SK-N-MC (cell line): ENCODE results near the gene ATP6V0C.

Experiments used
- DNase-seq: peaks from one replicate; pipeline ENCODE4 v3.0.0-alpha.2; 2011; ENCODE audit warnings: low read depth, low spot score
- H3K27ac ChIP-seq: fragments of 200-600 bp; sonication (generic); 2 replicates; pipeline ENCODE4 v1.5.1; 2016; ENCODE audit warnings: mixed run types
- H3K36me3 ChIP-seq: fragments of 200-600 bp; sonication (generic); 2 replicates; pipeline ENCODE4 v1.6.1; 2017; ENCODE audit warnings: antibody characterized with exemption, low read length, mixed read lengths; ENCODE audit not compliant: insufficient read depth
- H3K4me3 ChIP-seq: fragments of 200-600 bp; sonication (generic); 2 replicates; pipeline ENCODE4 v1.5.1; 2016
- H3K9ac ChIP-seq: fragments of 200-600 bp; sonication (generic); 2 replicates; pipeline ENCODE4 v1.8.0; 2017; ENCODE audit warnings: mixed run types, mixed read lengths; ENCODE audit not compliant: insufficient read length
- H3K9me3 ChIP-seq: fragments of 200-600 bp; sonication (generic); 2 replicates; pipeline ENCODE4 v1.6.1; 2017; ENCODE audit warnings: low read depth, mild to moderate bottlenecking, antibody characterized with exemption, low read length, moderate library complexity, mixed read lengths
- EZH2 ChIP-seq: fragments of 200-600 bp; sonication (generic); IDR thresholded peaks from one replicate; pipeline ENCODE4 v1.6.1; 2017; ENCODE audit warnings: antibody characterized with exemption
- FOXP2 ChIP-seq: optimal IDR thresholded peaks from 2 replicates; pipeline ENCODE3; 2011; ENCODE audit warnings: mild to moderate bottlenecking, moderate library complexity; ENCODE audit not compliant: insufficient read depth; ENCODE audit errors: extremely low read length, control extremely low read depth
- POLR2AphosphoS5 ChIP-seq: IDR thresholded peaks from 2 replicates; pipeline ENCODE4 v1.6.1; 2012; ENCODE audit warnings: mild to moderate bottlenecking, low read depth, low read length, borderline replicate concordance

The ATP6V0C gene

GRCh38 chr16:2511996-2512734, 1.6 kb upstream of the ATP6V0C start:
- no peak overlapping the region for H3K9ac ChIP-seq
- no peak overlapping the region for H3K27ac ChIP-seq
- H3K36me3 ChIP-seq, result no peaks in the 10 kb centered on the region
- no peaks in the 10 kb centered on the region for H3K9me3 ChIP-seq
- no peak overlapping the region for H3K4me3 ChIP-seq
- no peak for DNase-seq
- TF ChIP-seq FOXP2, result no peak

GRCh38 chr16:2512735-2513404, 882 bp upstream of the ATP6V0C start:
- H3K9ac ChIP-seq, result peak overlapping the region; percentile 97
- H3K36me3 ChIP-seq, result no peaks in the 10 kb centered on the region
- no peaks in the 10 kb centered on the region for H3K9me3 ChIP-seq
- TF ChIP-seq EZH2 (no peak), FOXP2 (no peak), POLR2AphosphoS5 (no peak)
- no peak for DNase-seq
- H3K27ac ChIP-seq, result no peak overlapping the region
- H3K4me3 ChIP-seq, result peak overlapping the region; percentile 95

- DNase-seq, result no peak
- peak overlapping the region; percentile 95 for H3K4me3 ChIP-seq
- no peaks in the 10 kb centered on the region for H3K36me3 ChIP-seq
- peak overlapping the region; percentile 97 for H3K9ac ChIP-seq
- H3K27ac ChIP-seq, result peak overlapping the region; percentile 93; the same call in 1 of the 2 replicates
- no peaks in the 10 kb centered on the region for H3K9me3 ChIP-seq
- no peak for TF ChIP-seq EZH2
- TF ChIP-seq POLR2AphosphoS5, result no peak
- no peak for TF ChIP-seq FOXP2
These were observed 804 bp downstream of the ATP6V0C start for GRCh38 chr16:2514333-2515179.

- Histone ChIP-seq H3K4me3 (peak overlapping the region; percentile 95), H3K27ac (peak overlapping the region; percentile 35; the same call in 1 of the 2 replicates), H3K9me3 (no peaks in the 10 kb centered on the region), H3K9ac (peak overlapping the region; percentile 97), H3K36me3 (no peaks in the 10 kb centered on the region)
- no peak for TF ChIP-seq POLR2AphosphoS5
- no peak for TF ChIP-seq EZH2
- TF ChIP-seq FOXP2, result no peak
- DNase-seq, result no peak
These were observed 1.6 kb downstream of the ATP6V0C start for GRCh38 chr16:2515180-2515851.

- Histone ChIP-seq H3K27ac (0 out of 2 replicates have a peak overlapping the region, but pooled peaks have one; percentile 6), H3K9me3 (no peaks in the 10 kb centered on the region), H3K4me3 (no peak overlapping the region), H3K9ac (no peak overlapping the region), H3K36me3 (no peaks in the 10 kb centered on the region)
- TF ChIP-seq POLR2AphosphoS5, result no peak
- DNase-seq, result no peak
These were observed 2.9 kb downstream of the ATP6V0C start for GRCh38 chr16:2516391-2517240.

- Histone ChIP-seq H3K9me3 (no peaks in the 10 kb centered on the region), H3K27ac (no peak overlapping the region), H3K9ac (no peak overlapping the region), H3K36me3 (no peaks in the 10 kb centered on the region), H3K4me3 (no peak overlapping the region)
- no peak for DNase-seq
- no peak for TF ChIP-seq FOXP2
- TF ChIP-seq POLR2AphosphoS5, result no peak
- no peak for TF ChIP-seq EZH2
These were observed 4.3 kb downstream of the ATP6V0C start for GRCh38 chr16:2517954-2518605.
